Astrocyte of the cerebellum (primary cell): ENCODE measurements around the gene SMIM35.

Source experiments
- DNase-seq: peaks from one replicate; pipeline ENCODE4 v3.0.0-alpha.2; 2011; ENCODE audit warnings: low read depth
- H3K4me3 ChIP-seq: 2 replicates; pipeline ENCODE4 v1.5.1; 2011; ENCODE audit warnings: mild to moderate bottlenecking, low read depth, low read length, moderate library complexity
- in situ Hi-C: cut with HindIII; loops from 2 replicates; pipeline ENCODE4 v1.10.0; 2017; ENCODE audit warnings: low sequenced_read_pairs
- TF ChIP-seq, protein P1 (sequence below): IDR thresholded peaks from 2 replicates; pipeline ENCODE4 v1.5.1; 2012; ENCODE audit warnings: low read length, low read depth, moderate library complexity, mild to moderate bottlenecking; ENCODE audit errors: missing control alignments

SMIM35 gene

DNA sequence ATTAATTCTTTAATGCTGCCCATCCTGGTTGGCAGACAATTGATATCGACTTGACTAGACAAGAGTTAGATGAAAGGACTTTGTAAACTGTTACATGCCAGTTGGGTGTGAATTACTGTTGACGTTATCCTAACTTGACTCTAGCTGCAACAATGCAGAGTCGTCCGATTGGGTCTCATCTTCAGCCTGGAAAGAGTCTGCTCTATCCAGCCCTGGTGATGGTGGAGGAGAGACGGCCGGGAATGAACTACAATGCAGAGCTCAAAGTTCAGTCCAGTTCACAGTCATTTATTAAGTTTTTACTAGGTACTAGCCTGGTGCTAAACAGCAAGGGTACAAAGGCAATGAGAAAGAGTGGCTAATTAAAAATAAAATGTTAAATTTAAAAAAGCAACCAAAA is 4.9 kb upstream of the SMIM35 start:
- TF ChIP-seq, protein P1, sequence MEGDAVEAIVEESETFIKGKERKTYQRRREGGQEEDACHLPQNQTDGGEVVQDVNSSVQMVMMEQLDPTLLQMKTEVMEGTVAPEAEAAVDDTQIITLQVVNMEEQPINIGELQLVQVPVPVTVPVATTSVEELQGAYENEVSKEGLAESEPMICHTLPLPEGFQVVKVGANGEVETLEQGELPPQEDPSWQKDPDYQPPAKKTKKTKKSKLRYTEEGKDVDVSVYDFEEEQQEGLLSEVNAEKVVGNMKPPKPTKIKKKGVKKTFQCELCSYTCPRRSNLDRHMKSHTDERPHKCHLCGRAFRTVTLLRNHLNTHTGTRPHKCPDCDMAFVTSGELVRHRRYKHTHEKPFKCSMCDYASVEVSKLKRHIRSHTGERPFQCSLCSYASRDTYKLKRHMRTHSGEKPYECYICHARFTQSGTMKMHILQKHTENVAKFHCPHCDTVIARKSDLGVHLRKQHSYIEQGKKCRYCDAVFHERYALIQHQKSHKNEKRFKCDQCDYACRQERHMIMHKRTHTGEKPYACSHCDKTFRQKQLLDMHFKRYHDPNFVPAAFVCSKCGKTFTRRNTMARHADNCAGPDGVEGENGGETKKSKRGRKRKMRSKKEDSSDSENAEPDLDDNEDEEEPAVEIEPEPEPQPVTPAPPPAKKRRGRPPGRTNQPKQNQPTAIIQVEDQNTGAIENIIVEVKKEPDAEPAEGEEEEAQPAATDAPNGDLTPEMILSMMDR, result no peak
- no peak overlapping the region for H3K4me3 ChIP-seq
- DNase-seq, result no peak
- in situ Hi-C loops, result no loop called here

DNA sequence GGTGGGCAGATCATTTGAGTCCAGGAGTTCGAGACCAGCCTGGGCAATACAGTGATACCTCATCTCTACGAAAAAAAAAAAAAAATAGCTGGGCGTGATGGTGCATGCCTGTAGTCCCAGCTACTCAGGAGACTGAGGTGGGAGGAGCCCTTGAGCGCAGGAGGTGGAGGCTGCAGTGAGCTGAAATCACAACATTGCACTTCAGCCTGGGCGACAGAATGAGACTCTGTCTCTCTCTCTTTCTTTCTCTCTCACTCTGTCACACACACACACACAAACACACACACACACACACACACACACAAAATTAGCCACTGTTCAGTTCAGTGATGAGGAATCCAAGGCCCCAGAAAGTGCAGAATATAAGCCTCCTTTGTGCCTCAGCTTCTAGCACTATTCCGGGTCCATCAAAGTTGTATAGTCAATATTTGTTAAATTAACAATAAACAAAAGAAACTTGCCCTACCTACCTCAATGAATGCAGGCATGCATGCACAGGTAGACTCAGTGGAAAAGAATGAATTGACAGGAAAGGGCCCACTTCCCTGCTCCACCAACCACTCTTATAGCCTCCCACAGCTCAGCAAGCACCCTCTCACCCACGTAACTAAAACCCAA is 3.9 kb upstream of the SMIM35 start:
- no peak overlapping the region for H3K4me3 ChIP-seq
- in situ Hi-C loops, result no loop called here
- TF ChIP-seq, protein P1, result no peak
- DNase-seq, result no peak

DNA sequence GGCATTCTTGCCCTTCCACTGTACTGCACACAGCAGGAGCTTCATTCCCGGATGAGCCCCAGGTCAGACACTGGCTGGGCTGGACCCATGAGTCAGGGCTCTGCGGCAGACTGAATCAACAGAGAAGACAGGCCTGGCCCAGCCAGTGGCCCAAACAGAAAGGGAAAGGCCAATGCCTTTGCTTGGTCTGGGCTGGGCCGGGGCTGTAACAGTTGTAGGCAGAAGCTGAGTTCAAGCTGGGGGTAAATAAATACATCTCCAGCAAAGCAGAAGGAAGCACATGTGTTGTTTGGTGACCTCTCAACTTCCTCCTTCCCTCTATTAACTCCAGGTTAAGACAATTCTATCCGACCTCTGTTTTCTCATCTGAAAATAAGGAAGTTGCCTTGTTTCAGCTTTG is 1.8 kb upstream of the SMIM35 start:
- in situ Hi-C loops, result no loop called here
- TF ChIP-seq, protein P1, result no peak
- H3K4me3 ChIP-seq, result no peak overlapping the region
- DNase-seq, result no peak

DNA sequence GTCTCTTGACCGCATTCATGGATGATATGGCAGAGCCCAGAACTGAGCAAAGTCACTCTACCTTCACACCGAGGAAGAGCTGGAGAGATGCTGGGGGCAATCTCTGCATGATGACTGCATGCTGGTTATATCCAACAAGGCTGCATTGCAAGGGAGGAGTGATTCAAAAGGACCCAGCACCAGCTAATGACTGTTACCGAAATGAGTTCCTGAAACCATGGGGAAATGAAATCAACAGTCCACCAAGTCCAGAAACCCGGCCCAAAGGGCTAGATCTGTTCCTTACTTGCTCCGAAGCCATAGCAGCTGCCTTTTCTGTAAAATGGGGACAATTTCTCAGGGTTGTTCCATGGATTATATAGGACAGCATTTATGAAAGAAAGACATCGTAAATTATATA is 1.2 kb upstream of the SMIM35 start:
- no peak for DNase-seq
- TF ChIP-seq, protein P1, result no peak
- H3K4me3 ChIP-seq, result no peak overlapping the region
- in situ Hi-C loops, result no loop called here

DNA sequence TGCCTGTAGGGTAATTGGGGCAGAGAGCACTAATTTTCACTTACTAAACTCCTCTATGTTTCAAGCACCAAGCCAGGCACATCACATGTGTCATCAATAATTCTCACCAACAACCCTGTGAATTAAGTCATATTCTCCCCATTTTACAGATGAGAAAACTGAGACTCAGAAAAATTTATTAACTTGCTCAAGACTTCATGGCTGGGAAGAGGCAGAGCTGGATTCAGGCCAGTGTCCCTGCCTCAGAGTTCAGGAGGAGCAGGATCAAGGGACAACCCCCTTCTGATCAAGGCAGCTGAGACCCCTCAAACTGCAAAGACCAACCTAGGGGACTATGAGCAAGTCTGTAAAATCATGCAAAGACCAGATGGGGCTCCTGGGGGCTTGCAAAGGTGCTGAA is 2.1 kb downstream of the SMIM35 start:
- TF ChIP-seq, protein P1, result no peak
- no peak for DNase-seq
- in situ Hi-C loops, result no loop called here
- no peak overlapping the region for H3K4me3 ChIP-seq

DNA sequence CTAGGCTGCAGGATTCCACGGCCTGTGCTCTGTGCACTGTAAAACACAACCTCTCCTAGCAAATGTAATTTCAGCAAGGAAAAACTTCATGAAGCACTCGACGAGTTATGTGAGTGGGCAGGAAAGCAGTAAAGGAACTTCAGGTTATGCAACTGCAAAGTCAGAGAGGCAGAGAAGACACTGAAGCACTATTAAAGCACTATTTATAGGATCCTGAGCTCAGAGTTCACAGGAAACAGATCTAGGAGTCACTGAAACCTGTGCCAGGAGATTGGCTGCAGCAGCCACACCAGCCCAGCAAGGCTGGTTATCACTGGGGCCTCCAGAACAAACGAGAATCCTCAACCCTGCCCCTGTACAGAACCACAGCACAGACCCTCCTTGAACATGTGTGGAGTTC is 2.5 kb downstream of the SMIM35 start:
- DNase-seq, result no peak
- in situ Hi-C loops, result no loop called here
- H3K4me3 ChIP-seq, result no peak overlapping the region
- TF ChIP-seq, protein P1, result no peak
